PFSK-1 (cell line): Measurements from ENCODE around the gene ENKD1.

Experiments
- FOXP2 ChIP-seq: optimal IDR thresholded peaks from 2 replicates; pipeline ENCODE3; 2011; ENCODE audit warnings: borderline replicate concordance, control low read depth, inconsistent platforms; ENCODE audit not compliant: insufficient read depth; ENCODE audit errors: extremely low read length, extremely low read depth
- POLR2AphosphoS5 ChIP-seq: IDR thresholded peaks from 2 replicates; pipeline ENCODE4 v1.6.1; 2012; ENCODE audit warnings: low read depth, mild to moderate bottlenecking, control low read depth, low read length, moderate library complexity
- REST ChIP-seq, 2 experiments: IDR thresholded peaks; 2 replicates each; pipeline versions ENCODE4 v1.6.1 to v1.8.0; 2011 to 2012; ENCODE audit warnings: low read depth in 2 of 2, low read length in 2 of 2, control low read depth in 1 of 2, inconsistent platforms in 1 of 2, mild to moderate bottlenecking in 1 of 2, moderate library complexity in 1 of 2; ENCODE audit not compliant: insufficient read depth in 1 of 2
- SIN3A ChIP-seq: IDR thresholded peaks from 2 replicates; pipeline ENCODE4 v1.6.1; 2012; ENCODE audit warnings: mild to moderate bottlenecking, low read length, moderate library complexity, borderline replicate concordance; ENCODE audit not compliant: insufficient read depth
- TAF1 ChIP-seq: IDR thresholded peaks from 2 replicates; pipeline ENCODE4 v1.6.1; 2012; ENCODE audit warnings: low read length, control low read depth, borderline replicate concordance; ENCODE audit not compliant: insufficient read depth

The ENKD1 gene

GRCh38 chr16:67657017-67657608 is 9.4 kb downstream of the ENKD1 start:
- no peak for TF ChIP-seq POLR2AphosphoS5
- TF ChIP-seq TAF1, result no peak
- no peak for TF ChIP-seq SIN3A
- TF ChIP-seq FOXP2, result no peak
- no peak for TF ChIP-seq REST (IDR thresholded peaks at IDR 0.05; ENCODE audit: insufficient read depth in 1 of 2, low read depth in 2 of 2, low read length in 2 of 2)

DNA sequence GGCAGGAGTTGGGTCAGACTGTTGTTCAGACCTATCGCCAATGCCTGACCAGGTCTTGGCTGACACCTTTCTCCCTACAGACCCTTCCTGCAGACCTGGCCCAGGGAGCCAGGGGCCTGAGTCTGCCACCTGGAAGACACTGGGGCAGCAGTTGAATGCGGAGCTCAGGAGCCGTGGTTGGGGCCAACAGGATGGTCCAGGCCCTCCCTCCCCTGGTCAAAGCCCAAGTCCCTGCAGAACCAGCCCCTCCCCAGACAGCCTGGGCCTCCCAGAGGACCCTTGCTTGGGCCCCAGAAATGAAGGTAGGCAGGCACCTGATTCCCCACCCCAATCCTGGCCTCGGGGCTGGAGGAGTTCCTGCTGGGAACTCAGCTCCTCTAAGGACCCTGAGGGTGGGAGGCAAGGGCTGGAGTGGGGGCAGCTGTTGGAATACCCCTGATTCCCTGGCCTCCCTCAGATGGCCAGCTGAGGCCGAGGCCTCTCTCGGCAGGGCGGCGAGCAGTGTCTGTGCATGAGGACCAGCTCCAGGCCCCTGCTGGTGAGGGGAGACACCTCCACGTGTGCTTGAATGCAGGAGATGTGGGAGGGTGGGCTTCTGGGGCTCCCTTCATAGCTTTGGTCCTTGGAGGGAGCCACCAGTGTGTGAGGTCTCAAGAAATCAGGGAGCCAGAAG is 10.1 kb downstream of the ENKD1 start:
- TF ChIP-seq TAF1, result no peak
- TF ChIP-seq REST (IDR thresholded peaks at IDR 0.05; ENCODE audit: insufficient read depth in 1 of 2, low read depth in 2 of 2, low read length in 2 of 2), result no peak
- no peak for TF ChIP-seq SIN3A
- no peak for TF ChIP-seq POLR2AphosphoS5
- TF ChIP-seq FOXP2, result no peak

DNA sequence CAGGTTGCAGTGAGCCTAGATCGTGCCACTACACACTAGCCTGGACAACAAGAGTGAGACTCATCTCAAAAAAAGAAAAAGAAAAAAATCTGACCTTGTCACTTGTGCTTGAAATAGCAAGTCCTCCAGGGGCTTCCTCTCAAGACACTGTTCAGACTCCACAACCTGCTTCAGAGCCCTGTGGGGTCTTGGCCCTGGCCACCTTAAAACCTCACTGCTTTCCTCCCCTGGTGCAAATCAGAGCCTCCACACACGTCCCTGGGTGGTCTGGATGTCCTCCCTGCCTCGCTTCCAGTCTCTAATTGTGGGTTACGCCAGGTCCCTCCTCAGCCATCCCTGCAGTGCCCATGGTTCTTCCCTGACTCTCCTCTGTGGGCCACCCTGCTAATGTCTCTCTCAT is 11.2 kb downstream of the ENKD1 start:
- no peak for TF ChIP-seq TAF1
- TF ChIP-seq SIN3A, result no peak
- TF ChIP-seq FOXP2, result no peak
- TF ChIP-seq POLR2AphosphoS5, result no peak
- no peak for TF ChIP-seq REST (IDR thresholded peaks at IDR 0.05; ENCODE audit: insufficient read depth in 1 of 2, low read depth in 2 of 2, low read length in 2 of 2)

DNA sequence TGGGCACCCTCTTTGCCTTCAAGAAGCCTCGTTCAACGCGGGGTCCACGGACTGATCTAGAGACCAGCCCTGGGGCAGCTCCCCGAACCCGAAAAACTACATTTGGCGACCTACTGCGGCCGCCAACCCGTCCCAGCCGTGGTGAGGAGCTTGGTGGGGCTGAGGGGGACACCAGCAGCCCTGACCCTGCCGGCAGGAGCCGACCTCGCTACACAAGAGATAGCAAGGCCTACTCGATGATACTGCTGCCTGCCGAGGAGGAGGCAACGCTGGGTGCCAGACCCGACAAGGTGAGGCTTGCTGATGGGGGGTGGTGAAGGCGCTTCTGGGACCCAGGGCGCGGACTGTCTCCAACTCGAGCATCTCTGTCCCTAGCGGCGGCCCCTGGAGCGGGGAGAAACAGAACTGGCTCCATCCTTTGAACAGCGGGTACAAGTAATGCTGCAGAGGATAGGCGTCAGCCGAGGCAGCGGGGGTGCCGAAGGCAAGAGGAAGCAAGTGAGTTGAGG is 12.1 kb downstream of the ENKD1 start:
- TF ChIP-seq FOXP2 (no peak), SIN3A (no peak), POLR2AphosphoS5 (no peak), TAF1 (no peak), REST (IDR thresholded peaks at IDR 0.05; ENCODE audit: insufficient read depth in 1 of 2, low read depth in 2 of 2, low read length in 2 of 2) (no peak)
